ENCODE results near the gene B3GNT8.

The B3GNT8 gene

GRCh38 chr19:41449079-41449864, 22.1 kb upstream of the B3GNT8 start:
- Histone ChIP-seq H3K27me3 (ENCODE audit: control insufficient read depth in 1 of 2, insufficient read depth in 2 of 2, low read length in 2 of 2) (peaks cover 0 to 4% of the 10 kb centered on the region in 2 donors), H3K4me3 (ENCODE audit: low read depth in 1 of 2, low read length in 2 of 2) (peak overlapping the region in 1 of 2 donors; percentile 41), H3K4me1 (ENCODE audit: control insufficient read depth in 1 of 2, insufficient read depth in 2 of 2, low read length in 2 of 2) (no peaks in the 10 kb centered on the region), H3K9ac (ENCODE audit: low read depth in 1 of 2, low read length in 2 of 2) (no peak overlapping the region), H3K27ac (ENCODE audit: low read depth, low read length) (no peak overlapping the region), H3K36me3 (ENCODE audit: control insufficient read depth in 1 of 2, insufficient read depth in 2 of 2, low read length in 2 of 2) (no peaks in the 10 kb centered on the region), H3K9me3 (ENCODE audit: control insufficient read depth in 1 of 2, low read length in 2 of 2) (no peaks in the 10 kb centered on the region)

DNA sequence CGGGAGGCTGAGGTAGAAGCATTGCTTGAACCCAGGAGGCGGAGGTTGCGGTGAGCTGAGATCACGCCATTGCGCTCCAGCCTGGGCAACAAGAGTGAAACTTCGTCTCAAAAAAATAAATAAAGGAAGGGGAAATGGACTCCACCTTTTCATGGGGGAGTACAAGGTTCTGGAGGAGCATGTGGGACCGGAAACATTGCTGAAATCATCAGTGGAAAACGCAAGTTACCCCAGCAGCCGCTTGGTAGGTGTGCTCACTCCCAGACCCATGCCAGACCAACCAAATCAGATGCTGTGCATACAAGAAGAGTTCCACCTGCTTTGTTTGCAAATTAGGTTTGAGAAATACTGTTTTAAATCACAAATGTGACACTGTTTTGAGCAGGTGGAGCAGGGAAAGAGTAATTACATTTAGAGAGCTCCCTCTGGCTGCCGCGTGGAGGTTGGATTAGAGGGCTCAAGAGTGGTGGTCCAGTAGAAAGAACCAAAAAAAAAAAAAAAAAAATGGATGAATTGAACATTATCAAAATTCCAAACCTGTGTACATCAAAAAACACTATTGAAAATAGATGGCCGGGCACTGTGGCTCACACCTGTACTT, 20.7 kb upstream of the B3GNT8 start:
- no peak overlapping the region for H3K27ac ChIP-seq (ENCODE audit: low read depth, low read length)

GRCh38 chr19:41445575-41445974, 18.4 kb upstream of the B3GNT8 start:
- no peak overlapping the region for H3K27ac ChIP-seq (ENCODE audit: low read depth, low read length)
- H3K9ac ChIP-seq (ENCODE audit: low read depth in 1 of 2, low read length in 2 of 2) = no peak overlapping the region
- no peaks in the 10 kb centered on the region for H3K36me3 ChIP-seq (ENCODE audit: control insufficient read depth in 1 of 2, insufficient read depth in 2 of 2, low read length in 2 of 2)
- peaks cover 0 to 4% of the 10 kb centered on the region in 2 donors for H3K27me3 ChIP-seq (ENCODE audit: control insufficient read depth in 1 of 2, insufficient read depth in 2 of 2, low read length in 2 of 2)
- H3K4me1 ChIP-seq (ENCODE audit: control insufficient read depth in 1 of 2, insufficient read depth in 2 of 2, low read length in 2 of 2) = peaks cover 15 to 17% of the 10 kb centered on the region in 2 donors
- no peak overlapping the region for H3K4me3 ChIP-seq (ENCODE audit: low read depth in 1 of 2, low read length in 2 of 2)
- H3K9me3 ChIP-seq (ENCODE audit: control insufficient read depth in 1 of 2, low read length in 2 of 2) = no peaks in the 10 kb centered on the region

More for the DNA sequence above, 20.7 kb upstream of the B3GNT8 start:
- H3K27me3 ChIP-seq (ENCODE audit: control insufficient read depth in 1 of 2, insufficient read depth in 2 of 2, low read length in 2 of 2) = peaks cover 0 to 4% of the 10 kb centered on the region in 2 donors
- H3K36me3 ChIP-seq (ENCODE audit: control insufficient read depth in 1 of 2, insufficient read depth in 2 of 2, low read length in 2 of 2) = no peaks in the 10 kb centered on the region
- H3K9ac ChIP-seq (ENCODE audit: low read depth in 1 of 2, low read length in 2 of 2) = no peak overlapping the region
- H3K4me1 ChIP-seq (ENCODE audit: control insufficient read depth in 1 of 2, insufficient read depth in 2 of 2, low read length in 2 of 2) = peaks cover 2 to 4% of the 10 kb centered on the region in 2 donors
- H3K9me3 ChIP-seq (ENCODE audit: control insufficient read depth in 1 of 2, low read length in 2 of 2) = no peaks in the 10 kb centered on the region
- H3K4me3 ChIP-seq (ENCODE audit: low read depth in 1 of 2, low read length in 2 of 2) = no peak overlapping the region

GRCh38 chr19:41443813-41444455, 16.8 kb upstream of the B3GNT8 start:
- Histone ChIP-seq H3K9ac (ENCODE audit: low read depth in 1 of 2, low read length in 2 of 2) (peak overlapping the region; percentile 52 to 55), H3K4me1 (ENCODE audit: control insufficient read depth in 1 of 2, insufficient read depth in 2 of 2, low read length in 2 of 2) (peaks cover 19 to 20% of the 10 kb centered on the region in 2 donors), H3K36me3 (ENCODE audit: control insufficient read depth in 1 of 2, insufficient read depth in 2 of 2, low read length in 2 of 2) (no peaks in the 10 kb centered on the region), H3K4me3 (ENCODE audit: low read depth in 1 of 2, low read length in 2 of 2) (peak overlapping the region; percentile 48 to 60), H3K27me3 (ENCODE audit: control insufficient read depth in 1 of 2, insufficient read depth in 2 of 2, low read length in 2 of 2) (peaks cover 0 to 4% of the 10 kb centered on the region in 2 donors), H3K9me3 (ENCODE audit: control insufficient read depth in 1 of 2, low read length in 2 of 2) (no peaks in the 10 kb centered on the region), H3K27ac (ENCODE audit: low read depth, low read length) (no peak overlapping the region)

DNA sequence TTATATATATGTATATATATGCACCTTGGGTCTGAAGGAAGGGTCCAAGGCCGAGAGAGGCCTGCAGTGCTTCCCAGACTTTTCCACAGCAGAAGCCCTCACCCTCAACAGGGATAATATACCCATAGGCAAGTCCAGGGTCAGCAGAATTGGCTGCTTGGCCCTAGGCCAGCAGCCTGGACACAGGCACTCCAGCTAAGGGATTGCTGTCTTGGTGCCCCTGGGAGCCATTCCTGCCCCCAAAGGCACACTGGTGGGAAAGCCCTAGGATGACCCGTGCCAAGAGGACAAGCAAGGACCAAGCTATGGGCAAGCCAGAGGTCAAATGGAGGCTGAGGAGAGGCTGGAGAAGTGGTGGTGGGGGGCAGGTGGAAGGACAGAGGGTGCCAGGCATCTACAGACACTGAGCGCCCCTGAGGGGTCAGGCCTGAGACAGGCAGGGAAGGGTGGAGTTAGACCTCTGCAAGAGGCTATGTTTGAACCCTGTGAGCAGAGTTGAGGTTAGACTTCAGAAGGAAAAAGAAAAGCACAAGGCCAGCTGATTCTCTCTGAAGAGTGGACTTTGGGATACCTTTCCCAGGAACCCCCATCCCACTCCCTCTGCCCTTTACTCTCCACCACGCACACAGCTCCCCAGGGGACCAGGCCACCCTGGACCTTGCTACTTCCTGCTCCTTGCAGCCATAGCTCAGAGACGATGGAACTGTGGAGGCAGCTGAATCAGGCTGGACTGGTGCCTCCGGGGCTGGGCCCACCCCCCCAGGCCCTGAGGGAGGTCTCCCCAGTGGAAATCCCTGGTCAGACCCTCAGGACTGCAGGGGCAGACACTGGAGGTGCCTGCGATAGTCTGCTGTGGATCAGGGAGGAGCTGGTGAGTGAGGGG, 15.5 kb upstream of the B3GNT8 start, which contains the start of gene ERICH4:
TSS of gene ERICH4 (plus strand) at position 684 of the 883 bp plus-strand sequence. CDS start at position 698, 14 bp downstream.
- peaks cover 0 to 6% of the 10 kb centered on the region in 2 donors for H3K36me3 ChIP-seq (ENCODE audit: control insufficient read depth in 1 of 2, insufficient read depth in 2 of 2, low read length in 2 of 2)
- peak within 1 kb of the TSS; percentile 52 to 57 for H3K9ac ChIP-seq (ENCODE audit: low read depth in 1 of 2, low read length in 2 of 2)
- H3K27me3 ChIP-seq (ENCODE audit: control insufficient read depth in 1 of 2, insufficient read depth in 2 of 2, low read length in 2 of 2) = peaks cover 0 to 4% of the 10 kb centered on the region in 2 donors
- H3K9me3 ChIP-seq (ENCODE audit: control insufficient read depth in 1 of 2, low read length in 2 of 2) = no peaks in the 10 kb centered on the region
- H3K4me1 ChIP-seq (ENCODE audit: control insufficient read depth in 1 of 2, insufficient read depth in 2 of 2, low read length in 2 of 2) = peaks cover 27 to 29% of the 10 kb centered on the region in 2 donors
- H3K4me3 ChIP-seq (ENCODE audit: low read depth in 1 of 2, low read length in 2 of 2) = peak within 1 kb of the TSS; percentile 48 to 60
- H3K27ac ChIP-seq (ENCODE audit: low read depth, low read length) = no peak within 1 kb of the TSS

DNA sequence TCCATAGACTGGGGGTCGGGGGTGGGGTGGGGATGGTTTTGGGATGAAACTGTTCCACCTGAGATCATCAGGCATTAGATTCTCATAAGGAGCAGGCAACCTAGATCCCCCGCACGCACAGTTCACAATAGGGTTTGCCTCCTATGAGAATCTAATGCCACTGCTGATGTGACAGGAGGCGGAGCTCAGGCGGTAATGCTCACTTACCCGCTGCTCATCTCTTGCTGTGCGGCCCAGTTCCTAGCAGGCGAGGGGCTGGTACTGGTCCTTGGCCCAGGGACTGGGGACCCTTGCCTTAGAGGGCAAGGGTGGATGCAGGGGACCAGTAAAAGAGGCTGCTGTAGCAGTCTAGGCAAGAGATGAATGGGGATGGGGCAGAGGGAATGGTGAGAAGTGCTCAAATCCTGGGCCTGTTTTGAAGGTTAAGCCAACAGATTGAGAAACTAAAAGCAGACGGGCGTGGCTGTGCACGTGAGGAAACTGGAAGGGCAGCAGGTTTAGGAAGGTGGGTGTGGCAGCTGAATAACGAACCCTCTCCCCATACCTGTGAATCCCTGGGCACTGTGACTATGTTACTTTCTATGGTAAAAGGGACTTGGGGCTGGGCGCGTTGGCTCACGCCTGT, 14.3 kb upstream of the B3GNT8 start:
- Histone ChIP-seq H3K9ac (ENCODE audit: low read depth in 1 of 2, low read length in 2 of 2) (no peak overlapping the region), H3K4me3 (ENCODE audit: low read depth in 1 of 2, low read length in 2 of 2) (no peak overlapping the region), H3K27me3 (ENCODE audit: control insufficient read depth in 1 of 2, insufficient read depth in 2 of 2, low read length in 2 of 2) (no peaks in the 10 kb centered on the region), H3K27ac (ENCODE audit: low read depth, low read length) (no peak overlapping the region), H3K4me1 (ENCODE audit: control insufficient read depth in 1 of 2, insufficient read depth in 2 of 2, low read length in 2 of 2) (peaks cover 31 to 35% of the 10 kb centered on the region in 2 donors), H3K36me3 (ENCODE audit: control insufficient read depth in 1 of 2, insufficient read depth in 2 of 2, low read length in 2 of 2) (peaks cover 0 to 7% of the 10 kb centered on the region in 2 donors), H3K9me3 (ENCODE audit: control insufficient read depth in 1 of 2, low read length in 2 of 2) (no peaks in the 10 kb centered on the region)

- peak within 1 kb of the TSS; percentile 91 to 99 for H3K4me3 ChIP-seq (ENCODE audit: low read depth in 1 of 2, low read length in 2 of 2)
- H3K27me3 ChIP-seq (ENCODE audit: control insufficient read depth in 1 of 2, insufficient read depth in 2 of 2, low read length in 2 of 2) = no peaks in the 10 kb centered on the region
- H3K36me3 ChIP-seq (ENCODE audit: control insufficient read depth in 1 of 2, insufficient read depth in 2 of 2, low read length in 2 of 2) = peaks cover 0 to 7% of the 10 kb centered on the region in 2 donors
- no peaks in the 10 kb centered on the region for H3K9me3 ChIP-seq (ENCODE audit: control insufficient read depth in 1 of 2, low read length in 2 of 2)
- peaks cover 31 to 43% of the 10 kb centered on the region in 2 donors for H3K4me1 ChIP-seq (ENCODE audit: control insufficient read depth in 1 of 2, insufficient read depth in 2 of 2, low read length in 2 of 2)
- H3K27ac ChIP-seq (ENCODE audit: low read depth, low read length) = peak within 1 kb of the TSS; percentile 98
- peak within 1 kb of the TSS; percentile 87 to 97 for H3K9ac ChIP-seq (ENCODE audit: low read depth in 1 of 2, low read length in 2 of 2)
Measured at GRCh38 chr19:41439441-41440222, 12.5 kb upstream of the B3GNT8 start, which contains the start of gene DMAC2. Gene DMAC2, minus strand, starts transcription at chr19:41439912. Its CDS starts 13 bp downstream, at chr19:41439899.

DNA sequence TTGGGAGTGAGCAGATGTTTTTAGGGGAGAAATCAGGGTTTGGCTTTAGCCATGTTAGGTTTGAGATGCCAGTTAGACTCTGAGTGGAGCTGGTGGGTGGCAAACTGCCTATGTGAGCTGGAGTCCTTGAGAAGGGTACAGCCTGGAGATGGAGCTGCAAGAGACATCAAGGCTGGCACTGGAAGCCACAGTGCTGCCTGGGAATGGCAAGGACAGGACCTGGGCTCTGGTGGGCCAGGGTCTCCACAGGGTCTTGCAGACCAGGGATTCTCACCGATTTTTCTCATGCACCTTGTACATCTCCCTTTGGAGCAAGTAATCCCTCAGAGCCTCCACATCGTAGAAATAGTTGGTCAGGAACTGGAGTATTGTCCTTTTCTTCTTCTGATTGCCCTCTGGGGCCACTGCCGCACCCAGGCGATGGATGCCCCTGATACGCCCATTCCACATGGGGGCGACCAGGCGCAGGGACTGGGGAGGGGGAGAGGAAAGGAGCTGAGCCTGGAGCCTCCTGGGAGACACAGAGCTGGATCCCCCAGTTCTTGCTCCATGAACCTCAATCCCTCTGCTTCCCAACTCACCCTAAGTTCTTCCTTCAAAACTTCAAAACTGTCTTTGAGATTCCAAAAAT, 10.9 kb upstream of the B3GNT8 start:
- H3K4me1 ChIP-seq (ENCODE audit: control insufficient read depth in 1 of 2, insufficient read depth in 2 of 2, low read length in 2 of 2) = peaks cover 29 to 46% of the 10 kb centered on the region in 2 donors
- H3K9ac ChIP-seq (ENCODE audit: low read depth in 1 of 2, low read length in 2 of 2) = no peak overlapping the region
- H3K4me3 ChIP-seq (ENCODE audit: low read depth in 1 of 2, low read length in 2 of 2) = no peak overlapping the region
- H3K27me3 ChIP-seq (ENCODE audit: control insufficient read depth in 1 of 2, insufficient read depth in 2 of 2, low read length in 2 of 2) = no peaks in the 10 kb centered on the region
- H3K36me3 ChIP-seq (ENCODE audit: control insufficient read depth in 1 of 2, insufficient read depth in 2 of 2, low read length in 2 of 2) = peaks cover 5 to 10% of the 10 kb centered on the region in 2 donors
- H3K27ac ChIP-seq (ENCODE audit: low read depth, low read length) = no peak overlapping the region
- no peaks in the 10 kb centered on the region for H3K9me3 ChIP-seq (ENCODE audit: control insufficient read depth in 1 of 2, low read length in 2 of 2)

Data from duodenal mucosa (tissue), 2 donors.